ENCODE data around the gene AK9.

- TF ChIP-seq POLR2A (IDR thresholded peaks at IDR 0.05; ENCODE audit: low read length): no peak
- TF ChIP-seq GATA1 (IDR thresholded peaks at IDR 0.05; ENCODE audit: low read depth, low read length): no peak
Observed at GRCh38 chr6:109478841-109479624, 212.0 kb downstream of the AK9 start.

Measured in erythroblast (primary cell).